Measurements from ENCODE around the gene SRRM1. TPM values are rescaled to one million over a fixed set of nuclear protein-coding genes. Genes with fewer than 3 reads are reported as not detected.

The SRRM1 gene
- total and polyA plus RNA-seq, 7 donors: 19.2 to 171 (median 81.5) TPM

- Histone ChIP-seq H3K27ac (peak overlapping the region in 1 of 4 donors; percentile 8), H3K4me1 (no peaks in the 10 kb centered on the region), H3K36me3 (no peaks in the 10 kb centered on the region), H3K27me3 (no peaks in the 10 kb centered on the region), H3K4me3 (no peak overlapping the region), H3K9me3 (no peaks in the 10 kb centered on the region)
- no peak for TF ChIP-seq POLR2AphosphoS5 (IDR thresholded peaks at IDR 0.05)
- no peak for TF ChIP-seq POLR2A (IDR thresholded peaks at IDR 0.05)
- TF ChIP-seq EP300 (IDR thresholded peaks at IDR 0.05): no peak
- TF ChIP-seq, protein P1, sequence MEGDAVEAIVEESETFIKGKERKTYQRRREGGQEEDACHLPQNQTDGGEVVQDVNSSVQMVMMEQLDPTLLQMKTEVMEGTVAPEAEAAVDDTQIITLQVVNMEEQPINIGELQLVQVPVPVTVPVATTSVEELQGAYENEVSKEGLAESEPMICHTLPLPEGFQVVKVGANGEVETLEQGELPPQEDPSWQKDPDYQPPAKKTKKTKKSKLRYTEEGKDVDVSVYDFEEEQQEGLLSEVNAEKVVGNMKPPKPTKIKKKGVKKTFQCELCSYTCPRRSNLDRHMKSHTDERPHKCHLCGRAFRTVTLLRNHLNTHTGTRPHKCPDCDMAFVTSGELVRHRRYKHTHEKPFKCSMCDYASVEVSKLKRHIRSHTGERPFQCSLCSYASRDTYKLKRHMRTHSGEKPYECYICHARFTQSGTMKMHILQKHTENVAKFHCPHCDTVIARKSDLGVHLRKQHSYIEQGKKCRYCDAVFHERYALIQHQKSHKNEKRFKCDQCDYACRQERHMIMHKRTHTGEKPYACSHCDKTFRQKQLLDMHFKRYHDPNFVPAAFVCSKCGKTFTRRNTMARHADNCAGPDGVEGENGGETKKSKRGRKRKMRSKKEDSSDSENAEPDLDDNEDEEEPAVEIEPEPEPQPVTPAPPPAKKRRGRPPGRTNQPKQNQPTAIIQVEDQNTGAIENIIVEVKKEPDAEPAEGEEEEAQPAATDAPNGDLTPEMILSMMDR (IDR thresholded peaks at IDR 0.05): no peak
- DNase-seq: no peak
- intact Hi-C loops (cut with DNase I): no loop called here
- WGBS, 2 donors: 72 to 78% methylated on average over 5 of the region's 5 CpGs
Observed at GRCh38 chr1:24620678-24621077, 22.4 kb upstream of the SRRM1 start.

DNA sequence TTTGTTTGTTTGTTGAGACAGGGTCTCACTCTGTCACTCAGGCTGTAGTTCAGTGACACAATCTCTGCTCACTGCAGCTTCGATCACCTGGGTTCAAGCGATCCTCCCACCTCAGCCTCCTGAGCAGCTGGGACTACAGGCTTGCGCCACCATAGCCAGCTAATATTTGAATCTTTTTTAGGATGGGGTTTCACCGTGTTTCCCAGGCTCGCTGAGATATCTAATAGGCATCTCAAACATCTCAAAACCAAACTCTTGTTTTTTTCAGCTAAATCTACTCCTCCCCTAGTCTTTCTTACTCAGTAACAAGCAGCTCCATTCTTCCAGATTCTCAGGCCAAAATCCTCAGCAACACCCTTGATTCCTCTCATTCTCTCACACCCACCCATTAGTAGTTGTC, 22.0 kb upstream of the SRRM1 start:
- 89 to 93% methylated on average over 5 of the region's 5 CpGs for WGBS, 2 donors
- intact Hi-C loops (cut with DNase I): no loop called here
- Histone ChIP-seq H3K27me3 (no peaks in the 10 kb centered on the region), H3K27ac (no peak overlapping the region), H3K4me1 (no peaks in the 10 kb centered on the region), H3K9me3 (no peaks in the 10 kb centered on the region), H3K4me3 (no peak overlapping the region), H3K36me3 (no peaks in the 10 kb centered on the region)
- TF ChIP-seq POLR2A (IDR thresholded peaks at IDR 0.05): no peak
- TF ChIP-seq, protein P1 (IDR thresholded peaks at IDR 0.05): no peak
- TF ChIP-seq EP300 (IDR thresholded peaks at IDR 0.05): no peak
- no peak for TF ChIP-seq POLR2AphosphoS5 (IDR thresholded peaks at IDR 0.05)
- DNase-seq: no peak

DNA sequence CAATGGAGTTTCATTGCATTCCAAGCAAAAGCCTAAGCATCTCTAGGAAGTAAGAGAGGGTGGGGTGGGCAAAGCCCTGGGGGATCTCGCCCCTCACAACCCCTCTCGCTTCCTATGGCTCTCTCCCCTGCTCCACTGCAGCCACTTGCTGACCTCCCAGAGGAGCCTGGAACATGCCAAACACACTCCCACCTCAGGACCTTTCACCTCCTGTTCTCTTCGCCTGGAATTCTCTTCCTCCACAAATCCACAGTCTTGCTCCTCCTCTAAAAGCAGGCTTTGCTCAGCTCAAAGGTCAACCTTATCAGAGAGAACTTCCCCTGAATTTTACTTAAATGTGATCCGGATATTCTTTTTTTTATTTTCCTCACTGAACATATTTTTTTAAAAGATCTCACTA, 20.9 kb upstream of the SRRM1 start:
- H3K27ac ChIP-seq: no peak overlapping the region
- intact Hi-C loops (cut with DNase I): no loop called here
- TF ChIP-seq POLR2A (IDR thresholded peaks at IDR 0.05) (no peak), EP300 (IDR thresholded peaks at IDR 0.05) (no peak), POLR2AphosphoS5 (IDR thresholded peaks at IDR 0.05) (no peak)
- TF ChIP-seq, protein P1 (IDR thresholded peaks at IDR 0.05): no peak
- no peak overlapping the region for H3K4me3 ChIP-seq
- DNase-seq: no peak
- no peaks in the 10 kb centered on the region for H3K4me1 ChIP-seq
- WGBS, 2 donors: 29 to 50% methylated on average over 4 of the region's 4 CpGs
- no peaks in the 10 kb centered on the region for H3K9me3 ChIP-seq
- H3K36me3 ChIP-seq: no peaks in the 10 kb centered on the region
- H3K27me3 ChIP-seq: no peaks in the 10 kb centered on the region

GRCh38 chr1:24632832-24633175, 10.3 kb upstream of the SRRM1 start:
- H3K4me3 ChIP-seq: no peak overlapping the region
- no peak overlapping the region for H3K27ac ChIP-seq
- intact Hi-C loops (cut with DNase I): no loop called here
- H3K9me3 ChIP-seq: no peaks in the 10 kb centered on the region
- H3K4me1 ChIP-seq: no peaks in the 10 kb centered on the region
- H3K27me3 ChIP-seq: no peaks in the 10 kb centered on the region
- H3K36me3 ChIP-seq: no peaks in the 10 kb centered on the region
- no peak for DNase-seq
- TF ChIP-seq, protein P1 (IDR thresholded peaks at IDR 0.05): no peak
- TF ChIP-seq POLR2A (IDR thresholded peaks at IDR 0.05) (no peak), EP300 (IDR thresholded peaks at IDR 0.05) (no peak), POLR2AphosphoS5 (IDR thresholded peaks at IDR 0.05) (no peak)
- 96 to 98% methylated on average over 1 of the region's 1 CpG for WGBS, 2 donors

- Histone ChIP-seq H3K36me3 (no peaks in the 10 kb centered on the region), H3K9me3 (no peaks in the 10 kb centered on the region), H3K27ac (no peak overlapping the region), H3K27me3 (no peaks in the 10 kb centered on the region), H3K4me1 (no peaks in the 10 kb centered on the region), H3K4me3 (no peak overlapping the region)
- intact Hi-C loops (cut with DNase I): loop anchor here (2.0 kb wide), 1 partner anchor 437 kb away; no protein-coding TSS in a partner anchor
- TF ChIP-seq, protein P1 (IDR thresholded peaks at IDR 0.05): peak in 2 of 4 experiments; percentile 6 to 44
- TF ChIP-seq POLR2AphosphoS5 (IDR thresholded peaks at IDR 0.05): no peak
- no peak for TF ChIP-seq POLR2A (IDR thresholded peaks at IDR 0.05)
- no peak for TF ChIP-seq EP300 (IDR thresholded peaks at IDR 0.05)
- 18 to 22% methylated on average over 4 of the region's 4 CpGs for WGBS, 2 donors
- no peak for DNase-seq
Observed at GRCh38 chr1:24635195-24635843, 7.8 kb upstream of the SRRM1 start.

Data from sigmoid colon (tissue), 7 donors.